ENCODE data around the gene AGAP2. TPM values are rescaled to one million over a fixed set of nuclear protein-coding genes. Genes with fewer than 3 reads are reported as not detected.

AGAP2 gene
- total and polyA plus RNA-seq, 9 of the 15 experiments (the other 6 are each of a cell fraction or from before 2014, with no cell fraction given) = 0.04 to 0.77 (median 0.28) TPM; not detected in 1

- TF ChIP-seq RERE (CRISPR knock-in tag; IDR thresholded peaks at IDR 0.05; ENCODE audit: borderline replicate concordance) = no peak
- peak; percentile 94 for TF ChIP-seq ATF2 (CRISPR knock-in tag; IDR thresholded peaks at IDR 0.05)
- TF ChIP-seq ZBTB49 (CRISPR knock-in tag; IDR thresholded peaks at IDR 0.05; ENCODE audit: borderline replicate concordance) = no peak
- peak; percentile 86 for TF ChIP-seq KDM5B (IDR thresholded peaks at IDR 0.05; ENCODE audit: insufficient replicate concordance, low read depth, low read length)
- TF ChIP-seq HNRNPLL (IDR thresholded peaks at IDR 0.05; ENCODE audit: low read depth, low read length, poor library complexity, severe bottlenecking) = peak; percentile 84
- peak; percentile 75; the same call in 1 of the 2 replicates for TF ChIP-seq GTF2E2 (tag; IDR thresholded peaks at IDR 0.05)
- TF ChIP-seq TARDBP (IDR thresholded peaks at IDR 0.05) = no peak
- TF ChIP-seq FOXK2 (conservative IDR thresholded peaks at IDR 0.05 in 1 of 2, IDR thresholded peaks at IDR 0.05 in 1 of 2; ENCODE audit: low read depth in 2 of 2) = peak in 1 of 2 experiments; percentile 92; a peak in 3 of 4 replicates
- no peak for TF ChIP-seq PHF21A (IDR thresholded peaks at IDR 0.05; ENCODE audit: borderline replicate concordance, low read depth)
- no peak; the same call in none of the 2 replicates for TF ChIP-seq FOXM1 (IDR thresholded peaks at IDR 0.05; ENCODE audit: low read depth)
- TF ChIP-seq FOXM1 (CRISPR knock-in tag; IDR thresholded peaks at IDR 0.05; ENCODE audit: low read depth) = no peak
- TF ChIP-seq ZBTB7A (IDR thresholded peaks at IDR 0.05; ENCODE audit: borderline replicate concordance, control insufficient read depth, low read depth, low read length) = peak; percentile 39; the same call in 1 of the 2 replicates
- TF ChIP-seq RBFOX2 (IDR thresholded peaks at IDR 0.05; ENCODE audit: low read depth, low read length) = peak; percentile 94
- peak; percentile 73 for TF ChIP-seq DIDO1 (tag; IDR thresholded peaks at IDR 0.05; ENCODE audit: low read depth)
- TF ChIP-seq POLR2AphosphoS5 (IDR thresholded peaks at IDR 0.05; ENCODE audit: control insufficient read depth, insufficient read depth, low read depth, low read length) = peak; percentile 77
Observed at GRCh38 chr12:57771873-57772428, 33.4 kb upstream of the AGAP2 start, which contains the start of gene METTL1 (continued).
